ENCODE results near the gene ISM1. TPM values are rescaled to one million over a fixed set of nuclear protein-coding genes. Genes with fewer than 3 reads are reported as not detected.

The ISM1 gene
- total RNA-seq, 4 donors from 2014 or later: 0.55 to 0.64 TPM; not detected in 2

- WGBS, 2 donors (ENCODE audit: low coverage in 1 of 2): 91 to 96% methylated on average over 3 to 6 of the region's 6 CpGs
- Histone ChIP-seq H3K9me3 (no peaks in the 10 kb centered on the region), H3K27me3 (no peaks in the 10 kb centered on the region), H3K36me3 (no peaks in the 10 kb centered on the region), H3K27ac (no peak overlapping the region), H3K4me1 (no peaks in the 10 kb centered on the region), H3K4me3 (no peak overlapping the region)
- intact Hi-C loops (cut with DNase I; ENCODE audit: low total_unique reads) (no loop called here), in situ Hi-C loops (cut with MboI; ENCODE audit: low pct_ligation_motif_present in 1 of 4, low pct_unique_long_range_greater_than_20kb in 1 of 4, low sequenced_read_pairs in 3 of 4) (no loop called here)
- no peak for TF ChIP-seq POLR2A (IDR thresholded peaks at IDR 0.05)
- no peak for TF ChIP-seq POLR2AphosphoS5 (IDR thresholded peaks at IDR 0.05)
- no peak for TF ChIP-seq EP300 (IDR thresholded peaks at IDR 0.05; ENCODE audit: low read depth)
- no peak for TF ChIP-seq CTCF (IDR thresholded peaks at IDR 0.05)
- no peak for DNase-seq
Observed at GRCh38 chr20:13285408-13285807, 64.3 kb downstream of the ISM1 start.

GRCh38 chr20:13286052-13286451, 65.0 kb downstream of the ISM1 start:
- no peaks in the 10 kb centered on the region for H3K36me3 ChIP-seq
- no peaks in the 10 kb centered on the region for H3K27me3 ChIP-seq
- intact Hi-C loops (cut with DNase I; ENCODE audit: low total_unique reads) (no loop called here), in situ Hi-C loops (cut with MboI; ENCODE audit: low pct_ligation_motif_present in 1 of 4, low pct_unique_long_range_greater_than_20kb in 1 of 4, low sequenced_read_pairs in 3 of 4) (no loop called here)
- DNase-seq: no peak
- WGBS, 2 donors (ENCODE audit: low coverage in 1 of 2): 80 to 97% methylated on average over 1 to 5 of the region's 5 CpGs
- H3K4me3 ChIP-seq: no peak overlapping the region
- no peak overlapping the region for H3K27ac ChIP-seq
- TF ChIP-seq POLR2AphosphoS5 (IDR thresholded peaks at IDR 0.05): no peak
- TF ChIP-seq EP300 (IDR thresholded peaks at IDR 0.05; ENCODE audit: low read depth): no peak
- no peak for TF ChIP-seq CTCF (IDR thresholded peaks at IDR 0.05)
- no peak for TF ChIP-seq POLR2A (IDR thresholded peaks at IDR 0.05)
- peaks cover 0 to 3% (median 1%) of the 10 kb centered on the region in 4 donors for H3K4me1 ChIP-seq
- no peaks in the 10 kb centered on the region for H3K9me3 ChIP-seq

- WGBS, 2 donors (ENCODE audit: low coverage in 1 of 2): 62 to 86% methylated on average over 2 to 7 of the region's 7 CpGs
- in situ Hi-C loops (cut with MboI; ENCODE audit: low pct_ligation_motif_present in 1 of 4, low pct_unique_long_range_greater_than_20kb in 1 of 4, low sequenced_read_pairs in 3 of 4) (no loop called here), intact Hi-C loops (cut with DNase I; ENCODE audit: low total_unique reads) (no loop called here)
- H3K4me3 ChIP-seq: no peak overlapping the region
- H3K36me3 ChIP-seq: no peaks in the 10 kb centered on the region
- no peak for TF ChIP-seq POLR2A (IDR thresholded peaks at IDR 0.05)
- no peak for TF ChIP-seq CTCF (IDR thresholded peaks at IDR 0.05)
- TF ChIP-seq EP300 (IDR thresholded peaks at IDR 0.05; ENCODE audit: low read depth): no peak
- TF ChIP-seq POLR2AphosphoS5 (IDR thresholded peaks at IDR 0.05): no peak
- no peaks in the 10 kb centered on the region for H3K9me3 ChIP-seq
- H3K4me1 ChIP-seq: peaks cover 0 to 7% (median 3%) of the 10 kb centered on the region in 4 donors
- H3K27me3 ChIP-seq: no peaks in the 10 kb centered on the region
- no peak overlapping the region for H3K27ac ChIP-seq
- no peak for DNase-seq
Observed at GRCh38 chr20:13286607-13287006, 65.5 kb downstream of the ISM1 start.

GRCh38 chr20:13288357-13288756, 67.3 kb downstream of the ISM1 start:
- in situ Hi-C loops (cut with MboI; ENCODE audit: low pct_ligation_motif_present in 1 of 4, low pct_unique_long_range_greater_than_20kb in 1 of 4, low sequenced_read_pairs in 3 of 4): no loop called here
- TF ChIP-seq CTCF (IDR thresholded peaks at IDR 0.05) (no peak), POLR2AphosphoS5 (IDR thresholded peaks at IDR 0.05) (no peak), POLR2A (IDR thresholded peaks at IDR 0.05) (no peak), EP300 (IDR thresholded peaks at IDR 0.05; ENCODE audit: low read depth) (no peak)

More at GRCh38 chr20:13288357-13288756, 67.3 kb downstream of the ISM1 start:
- H3K4me3 ChIP-seq: no peak overlapping the region
- no peak for DNase-seq
- no peaks in the 10 kb centered on the region for H3K36me3 ChIP-seq
- peaks cover 0 to 14% (median 3%) of the 10 kb centered on the region in 4 donors for H3K4me1 ChIP-seq
- H3K9me3 ChIP-seq: no peaks in the 10 kb centered on the region
- intact Hi-C loops (cut with DNase I; ENCODE audit: low total_unique reads): no loop called here
- no peak overlapping the region for H3K27ac ChIP-seq
- H3K27me3 ChIP-seq: no peaks in the 10 kb centered on the region
- 95 to 100% methylated on average over 2 to 12 of the region's 12 CpGs for WGBS, 2 donors (ENCODE audit: low coverage in 1 of 2)

All from transverse colon (tissue), 4 donors.